DOHH2 (cell line): ENCODE results near the gene SDR42E1.

Experiments
- CTCF ChIP-seq: fragments of 200-600 bp; sonication (generic); IDR thresholded peaks from one replicate; pipeline ENCODE4 v1.5.1; 2014; ENCODE audit warnings: antibody characterized with exemption, mild to moderate bottlenecking, low read depth, low read length; ENCODE audit not compliant: poor library complexity, severe bottlenecking
- EZH2phosphoT487 ChIP-seq: fragments of 200-600 bp; sonication (generic); IDR thresholded peaks from 2 replicates; pipeline ENCODE4 v1.6.1; 2017; ENCODE audit warnings: borderline replicate concordance, mild to moderate bottlenecking, antibody characterized with exemption, low read length, moderate library complexity, mixed read lengths

- TF ChIP-seq EZH2phosphoT487: no peak
- TF ChIP-seq CTCF: no peak
Measured at GRCh38 chr16:82023206-82023605, 11.9 kb upstream of the SDR42E1 start.
